ENCODE measurements around the gene CUTA.

- TF ChIP-seq CTCF (IDR thresholded peaks at IDR 0.05) (no peak), POLR2A (IDR thresholded peaks at IDR 0.05) (no peak), POLR2AphosphoS5 (IDR thresholded peaks at IDR 0.05) (no peak)
Measured at GRCh38 chr6:33443025-33443424, 25.1 kb upstream of the CUTA start.

Measured in breast epithelium (tissue), 3 donors.